GM12865 (cell line): ENCODE results near the gene ACOT7.
"Not testable (repeated sequence)": the region's sequence is repeated elsewhere in the genome, so short reads cannot be mapped to it uniquely, and the experiment has no call there.

Experiments
- DNase-seq: peaks from one replicate; pipeline ENCODE4 v3.0.0; 2010; ENCODE audit warnings: low read depth
- H3K4me3 ChIP-seq: 2 replicates; pipeline ENCODE4 v1.5.1; 2011; ENCODE audit warnings: mild to moderate bottlenecking, low read depth, low read length, control low read depth
- TF ChIP-seq, protein P1 (sequence below): IDR thresholded peaks from 2 replicates; pipeline ENCODE4 v1.5.1; 2011; ENCODE audit warnings: low read length, control low read depth, low read depth, inconsistent platforms; ENCODE audit not compliant: insufficient read depth; ENCODE audit errors: missing control alignments

The ACOT7 gene

DNA sequence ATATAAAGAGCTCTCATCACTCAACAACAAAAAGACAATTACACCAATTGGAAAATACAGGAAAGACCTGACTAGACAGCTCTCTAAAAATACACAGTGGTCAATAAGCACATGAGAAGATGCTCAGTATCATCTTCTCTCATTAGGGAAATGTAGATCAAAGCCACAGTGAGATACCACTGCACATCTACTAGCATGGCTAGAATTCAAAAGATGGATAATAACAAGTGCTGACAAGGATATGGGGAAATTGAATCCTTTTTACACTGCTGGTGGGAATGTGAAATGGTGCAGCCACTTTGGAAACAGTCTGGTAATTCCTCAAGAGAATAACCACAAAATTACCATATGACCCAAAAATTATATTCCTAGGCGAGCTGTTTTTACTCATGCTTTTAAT, 9.4 kb downstream of the ACOT7 start:
- no peak for DNase-seq
- H3K4me3 ChIP-seq: no peak overlapping the region
- TF ChIP-seq, protein P1, sequence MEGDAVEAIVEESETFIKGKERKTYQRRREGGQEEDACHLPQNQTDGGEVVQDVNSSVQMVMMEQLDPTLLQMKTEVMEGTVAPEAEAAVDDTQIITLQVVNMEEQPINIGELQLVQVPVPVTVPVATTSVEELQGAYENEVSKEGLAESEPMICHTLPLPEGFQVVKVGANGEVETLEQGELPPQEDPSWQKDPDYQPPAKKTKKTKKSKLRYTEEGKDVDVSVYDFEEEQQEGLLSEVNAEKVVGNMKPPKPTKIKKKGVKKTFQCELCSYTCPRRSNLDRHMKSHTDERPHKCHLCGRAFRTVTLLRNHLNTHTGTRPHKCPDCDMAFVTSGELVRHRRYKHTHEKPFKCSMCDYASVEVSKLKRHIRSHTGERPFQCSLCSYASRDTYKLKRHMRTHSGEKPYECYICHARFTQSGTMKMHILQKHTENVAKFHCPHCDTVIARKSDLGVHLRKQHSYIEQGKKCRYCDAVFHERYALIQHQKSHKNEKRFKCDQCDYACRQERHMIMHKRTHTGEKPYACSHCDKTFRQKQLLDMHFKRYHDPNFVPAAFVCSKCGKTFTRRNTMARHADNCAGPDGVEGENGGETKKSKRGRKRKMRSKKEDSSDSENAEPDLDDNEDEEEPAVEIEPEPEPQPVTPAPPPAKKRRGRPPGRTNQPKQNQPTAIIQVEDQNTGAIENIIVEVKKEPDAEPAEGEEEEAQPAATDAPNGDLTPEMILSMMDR: no peak

DNA sequence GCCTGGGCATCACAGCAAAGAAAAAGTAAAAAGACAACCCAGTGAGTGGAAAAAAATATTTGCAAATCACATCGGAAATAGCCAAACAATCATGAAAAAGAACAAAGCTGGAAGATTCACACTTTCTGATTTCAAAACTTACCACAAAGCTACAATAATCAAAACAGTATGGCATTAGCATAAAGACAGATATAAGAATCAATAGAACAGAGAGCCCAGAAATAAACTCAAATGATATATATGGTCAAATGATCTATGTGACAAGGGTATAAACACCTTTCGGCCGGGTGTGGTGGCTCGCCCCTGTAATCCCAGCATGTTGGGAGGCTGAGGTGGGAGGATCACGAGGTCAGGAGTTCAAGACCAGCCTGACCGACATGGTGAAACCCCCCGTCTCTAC, 13.5 kb downstream of the ACOT7 start:
- H3K4me3 ChIP-seq: no peak overlapping the region
- TF ChIP-seq, protein P1: no peak
- DNase-seq: no peak

DNA sequence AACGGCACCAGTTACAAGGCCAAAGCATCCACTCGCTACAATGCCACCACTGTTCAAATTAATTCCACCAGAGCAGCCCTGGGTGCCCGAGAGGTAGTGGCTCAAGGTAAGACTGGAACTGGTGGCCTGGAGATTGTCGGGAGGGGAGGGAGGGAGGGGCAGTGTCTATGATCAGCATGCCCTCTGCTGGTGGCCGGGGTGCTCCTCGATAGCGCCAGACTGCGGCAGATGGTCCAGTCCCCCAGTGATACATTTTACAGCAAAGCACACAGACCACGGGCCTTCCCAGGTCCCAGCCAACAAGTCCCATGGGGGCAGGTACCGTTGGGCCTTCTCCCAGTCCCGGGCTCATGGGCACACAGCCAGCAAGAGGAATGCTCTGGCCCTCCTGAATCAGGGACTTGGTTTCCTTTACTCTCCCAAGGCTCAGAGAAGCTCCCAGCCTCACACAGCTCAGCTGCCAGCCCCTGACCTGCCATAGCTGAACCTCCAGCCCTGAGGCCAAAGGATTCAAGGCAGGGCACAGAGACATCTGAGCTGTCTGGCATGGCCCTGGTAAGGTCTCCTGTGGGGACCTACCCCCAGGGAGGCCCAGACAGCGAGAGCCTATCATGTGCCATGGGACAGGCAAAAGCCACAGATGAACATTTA, 15.3 kb downstream of the ACOT7 start:
- no peak for DNase-seq
- TF ChIP-seq, protein P1: no peak
- H3K4me3 ChIP-seq: no peak overlapping the region

DNA sequence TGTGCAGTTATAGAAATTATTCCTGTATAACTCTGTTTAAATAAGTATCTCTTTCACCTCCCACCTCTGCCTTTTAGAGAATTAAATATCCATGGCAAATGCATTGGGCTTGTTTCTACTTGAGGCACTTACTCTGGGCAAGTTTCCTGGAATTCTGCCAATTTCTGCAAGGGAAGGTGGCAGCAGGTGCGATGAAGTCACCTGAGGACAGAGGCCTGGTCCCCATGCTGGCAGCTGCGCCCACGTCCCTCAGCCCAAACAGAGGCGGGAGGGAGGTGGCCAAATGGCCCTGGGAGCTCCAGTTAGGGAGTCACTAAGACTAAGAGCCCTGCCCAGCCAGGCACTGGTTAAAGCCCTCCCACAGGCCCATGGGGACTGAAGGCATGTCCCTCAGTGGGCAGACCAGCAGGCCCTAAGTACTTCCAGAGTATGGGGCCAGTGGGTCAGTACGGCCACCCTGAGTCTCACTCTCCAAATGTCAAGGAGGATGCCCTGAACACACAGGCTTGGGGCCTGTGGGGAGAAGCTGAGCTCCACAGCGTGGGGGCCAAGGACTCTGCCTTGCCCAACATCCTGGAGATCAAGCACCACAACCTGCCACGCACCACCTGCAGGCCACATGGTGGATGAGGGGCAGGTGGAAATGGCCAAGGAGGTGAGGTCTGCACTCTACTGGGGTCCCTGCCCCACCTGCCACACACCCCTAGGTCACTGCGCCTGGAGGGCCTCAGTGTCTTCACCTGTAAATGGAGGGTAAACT, 19.4 kb downstream of the ACOT7 start:
- no peak for DNase-seq
- TF ChIP-seq, protein P1: no peak

DNA sequence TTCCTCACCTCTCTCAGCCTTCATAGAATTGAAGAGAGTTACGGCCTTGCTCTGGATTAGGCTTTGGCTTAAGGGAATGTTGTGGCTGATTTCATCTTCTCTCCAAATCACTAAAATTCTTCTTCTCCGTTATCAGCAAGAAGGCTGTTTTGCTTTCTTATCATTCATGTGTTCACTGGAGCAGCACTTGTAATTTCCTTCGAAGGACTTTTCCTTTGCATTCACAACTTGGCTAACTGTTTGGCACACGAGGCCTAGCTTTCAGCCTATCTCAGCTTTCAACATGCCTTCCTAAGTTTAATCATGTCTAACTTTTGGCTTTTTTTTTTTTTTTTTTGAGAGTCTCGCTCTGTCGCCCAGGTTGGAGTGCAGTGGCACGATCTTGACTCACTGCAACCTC, 21.3 kb downstream of the ACOT7 start:
- not testable (repeated sequence) for DNase-seq, H3K4me3 ChIP-seq

More for the DNA sequence above, 19.4 kb downstream of the ACOT7 start:
- no peak overlapping the region for H3K4me3 ChIP-seq

DNA sequence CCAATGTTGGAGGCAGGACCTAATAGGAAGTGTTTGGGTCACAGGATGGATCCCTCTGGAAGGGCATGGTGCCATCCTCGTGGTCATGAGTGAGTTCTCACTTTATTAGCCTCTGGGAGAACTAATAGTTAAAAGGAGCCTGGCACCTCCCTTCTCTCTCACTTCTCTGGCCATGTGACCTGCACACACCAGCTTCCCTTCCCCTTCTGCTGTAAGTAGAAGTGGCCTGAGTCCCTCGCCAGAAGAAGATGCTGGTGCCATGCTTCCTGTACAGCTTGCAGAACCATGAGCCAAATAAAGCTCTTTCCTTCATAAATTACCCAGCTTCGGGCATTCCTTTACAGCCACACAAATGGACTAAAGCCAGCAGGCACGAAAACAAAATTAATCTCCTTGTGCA, 23.6 kb downstream of the ACOT7 start:
- no peak overlapping the region for H3K4me3 ChIP-seq
- DNase-seq: no peak
- TF ChIP-seq, protein P1: no peak

DNA sequence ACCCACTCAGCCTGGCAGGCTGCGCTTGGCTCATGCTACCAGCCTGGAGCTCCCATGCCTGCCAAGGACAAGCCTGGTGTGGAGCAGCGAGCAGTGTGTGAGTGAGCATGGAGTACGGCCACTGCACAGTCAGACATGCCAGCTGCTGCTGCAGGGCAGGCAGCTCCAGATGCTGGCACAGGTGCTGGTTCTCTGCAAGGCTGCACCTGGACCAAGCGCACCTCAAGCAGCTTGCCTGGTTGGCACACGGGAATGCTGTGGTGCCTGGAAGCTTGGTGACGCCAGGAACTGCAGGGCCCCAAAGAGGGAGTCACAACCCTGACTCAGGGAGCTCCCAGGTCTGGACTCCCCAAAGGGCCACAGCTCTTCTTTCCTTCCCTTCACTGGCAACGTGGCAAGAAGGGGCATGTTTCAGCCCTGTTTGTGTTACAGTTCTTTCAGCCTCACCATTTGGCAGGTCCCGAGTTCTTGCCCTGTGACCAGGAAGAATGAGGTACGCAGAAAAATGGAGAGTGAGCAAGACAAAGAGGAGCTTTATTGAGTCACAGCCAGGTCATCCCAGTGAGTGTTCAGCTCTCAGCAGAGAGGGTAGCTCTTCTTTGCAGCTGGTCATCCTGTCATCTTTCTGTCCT, 26.1 kb downstream of the ACOT7 start:
- H3K4me3 ChIP-seq: no peak overlapping the region
- no peak for DNase-seq
- TF ChIP-seq, protein P1: no peak
